ENCODE results near the gene OR11H6. TPM values are rescaled to one million over a fixed set of nuclear protein-coding genes. Genes with fewer than 3 reads are reported as not detected.
"Not testable (repeated sequence)": the region's sequence is repeated elsewhere in the genome, so short reads cannot be mapped to it uniquely, and the experiment has no call there.

The OR11H6 gene
- total and polyA plus RNA-seq, 2 donors (not counting 3 experiments of a cell fraction or from before 2014, with no cell fraction given), result not detected

DNA sequence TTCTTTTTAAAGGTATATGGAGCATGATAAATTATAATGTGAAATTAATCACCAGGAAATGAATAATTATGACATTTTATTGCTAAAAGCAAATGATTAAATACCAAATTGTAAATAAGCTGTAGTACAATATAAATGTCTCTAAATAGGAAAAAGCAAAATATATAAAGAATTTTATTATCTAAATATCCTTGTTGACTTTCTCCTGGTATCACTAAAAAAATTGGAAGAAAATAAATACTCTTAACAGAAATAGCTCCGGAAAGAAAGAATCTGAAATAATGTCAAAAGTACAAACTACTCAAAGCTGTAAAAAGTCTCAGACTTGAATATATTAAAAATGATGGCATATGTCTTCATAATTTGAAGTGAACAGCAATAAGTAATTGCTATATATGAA, 5.2 kb downstream of the OR11H6 start, which contains the start of gene OR11H7:
Gene OR11H7 (plus strand): TSS at position 301 of the 400 bp plus-strand sequence.
- dilution Hi-C loops (cut with MboI; ENCODE audit: extremely low pct_ligation_motif_present, low sequenced_read_pairs), result no loop called here
- intact Hi-C loops (cut with micrococcal nuclease), result no loop called here

DNA sequence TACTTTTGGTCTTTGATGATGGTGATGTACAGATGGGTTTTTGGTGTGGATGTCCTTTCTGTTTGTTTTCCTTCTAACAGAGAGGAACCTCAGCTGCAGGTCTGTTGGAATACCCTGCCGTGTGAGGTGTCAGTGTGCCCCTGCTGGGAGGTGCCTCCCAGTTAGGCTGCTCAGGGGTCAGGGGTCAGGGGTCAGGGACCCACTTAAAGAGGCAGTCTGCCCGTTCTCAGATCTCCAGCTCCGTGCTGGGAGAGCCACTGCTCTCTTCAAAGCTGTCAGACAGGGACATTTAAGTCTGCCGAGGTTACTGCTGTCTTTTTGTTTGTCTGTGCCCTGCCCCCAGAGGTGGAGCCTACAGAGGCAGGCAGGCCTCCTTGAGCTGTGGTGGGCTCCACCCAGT, 11.9 kb downstream of the OR11H6 start:
- DNase-seq (ENCODE audit: low read depth, low spot score); H4K20me1 ChIP-seq (replicated peaks; ENCODE audit: control insufficient read depth, extremely low read depth, insufficient read depth, low read length); H3K4me3 ChIP-seq (replicated peaks in 1 of 3; ENCODE audit: insufficient read depth in 1 of 3, low read depth in 1 of 3, low read length in 3 of 3); BruUV-seq (replicated peaks); H3K9me3 ChIP-seq (replicated peaks; ENCODE audit: control insufficient read depth, insufficient read depth, low read length); dilution Hi-C loops (cut with MboI; ENCODE audit: extremely low pct_ligation_motif_present, low sequenced_read_pairs); H3K4me1 ChIP-seq (ENCODE audit: control insufficient read depth, extremely low read depth, insufficient read depth, low read length); H3K27me3 ChIP-seq (ENCODE audit: control insufficient read depth in 2 of 2, insufficient read depth in 2 of 2, low read length in 2 of 2); H3K9me1 ChIP-seq (replicated peaks; ENCODE audit: control insufficient read depth, extremely low read depth, insufficient read depth, low read length); H3K9ac ChIP-seq (replicated peaks; ENCODE audit: extremely low read depth, insufficient read depth, low read length); H3K27ac ChIP-seq (ENCODE audit: insufficient read depth, low read depth, low read length); H3K4me2 ChIP-seq (ENCODE audit: insufficient read depth, low read length); H2AFZ ChIP-seq (ENCODE audit: low read depth, low read length); FAIRE-seq; CTCF ChIA-PET; H3K36me3 ChIP-seq (ENCODE audit: control insufficient read depth in 2 of 2, extremely low read depth in 1 of 2, insufficient read depth in 2 of 2, low read length in 2 of 2); POLR2A ChIA-PET; intact Hi-C loops (cut with micrococcal nuclease); H3K79me2 ChIP-seq (ENCODE audit: control insufficient read depth, insufficient read depth, low read length): not testable (repeated sequence)

More for the DNA sequence above, 5.2 kb downstream of the OR11H6 start, which contains the start of gene OR11H7:
- TF ChIP-seq POLR2A (IDR thresholded peaks at IDR 0.05; ENCODE audit: low read depth, low read length) (no peak), EZH2 (IDR thresholded peaks at IDR 0.05; ENCODE audit: borderline replicate concordance, low read depth, low read length, severe bottlenecking) (no peak), POLR2AphosphoS5 (IDR thresholded peaks at IDR 0.05; ENCODE audit: insufficient read depth, low read depth, low read length) (no peak), JUN (IDR thresholded peaks at IDR 0.05; ENCODE audit: borderline replicate concordance, insufficient read depth, insufficient read length, low read depth) (no peak), GATA2 (IDR thresholded peaks at IDR 0.05; ENCODE audit: insufficient read depth, insufficient read length, low read depth, low read length) (no peak), MYC (IDR thresholded peaks at IDR 0.05; ENCODE audit: low read depth, low read length) (no peak), FOS (IDR thresholded peaks at IDR 0.05; ENCODE audit: borderline replicate concordance, insufficient read depth, low read length) (no peak)
- TF ChIP-seq, protein P1, sequence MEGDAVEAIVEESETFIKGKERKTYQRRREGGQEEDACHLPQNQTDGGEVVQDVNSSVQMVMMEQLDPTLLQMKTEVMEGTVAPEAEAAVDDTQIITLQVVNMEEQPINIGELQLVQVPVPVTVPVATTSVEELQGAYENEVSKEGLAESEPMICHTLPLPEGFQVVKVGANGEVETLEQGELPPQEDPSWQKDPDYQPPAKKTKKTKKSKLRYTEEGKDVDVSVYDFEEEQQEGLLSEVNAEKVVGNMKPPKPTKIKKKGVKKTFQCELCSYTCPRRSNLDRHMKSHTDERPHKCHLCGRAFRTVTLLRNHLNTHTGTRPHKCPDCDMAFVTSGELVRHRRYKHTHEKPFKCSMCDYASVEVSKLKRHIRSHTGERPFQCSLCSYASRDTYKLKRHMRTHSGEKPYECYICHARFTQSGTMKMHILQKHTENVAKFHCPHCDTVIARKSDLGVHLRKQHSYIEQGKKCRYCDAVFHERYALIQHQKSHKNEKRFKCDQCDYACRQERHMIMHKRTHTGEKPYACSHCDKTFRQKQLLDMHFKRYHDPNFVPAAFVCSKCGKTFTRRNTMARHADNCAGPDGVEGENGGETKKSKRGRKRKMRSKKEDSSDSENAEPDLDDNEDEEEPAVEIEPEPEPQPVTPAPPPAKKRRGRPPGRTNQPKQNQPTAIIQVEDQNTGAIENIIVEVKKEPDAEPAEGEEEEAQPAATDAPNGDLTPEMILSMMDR (IDR thresholded peaks at IDR 0.05; ENCODE audit: extremely low read depth in 1 of 2, insufficient read depth in 1 of 2, low read depth in 1 of 2, low read length in 2 of 2), result no peak
- TF ChIP-seq, protein P2, sequence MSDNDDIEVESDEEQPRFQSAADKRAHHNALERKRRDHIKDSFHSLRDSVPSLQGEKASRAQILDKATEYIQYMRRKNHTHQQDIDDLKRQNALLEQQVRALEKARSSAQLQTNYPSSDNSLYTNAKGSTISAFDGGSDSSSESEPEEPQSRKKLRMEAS (IDR thresholded peaks at IDR 0.05; ENCODE audit: insufficient read depth, insufficient read length), result no peak
- Histone ChIP-seq H3K4me2 (ENCODE audit: insufficient read depth, low read length) (no peak within 1 kb of the TSS), H3K4me1 (ENCODE audit: control insufficient read depth, extremely low read depth, insufficient read depth, low read length) (no peaks in the 10 kb centered on the region), H3K27ac (ENCODE audit: insufficient read depth, low read depth, low read length) (no peak within 1 kb of the TSS), H3K79me2 (ENCODE audit: control insufficient read depth, insufficient read depth, low read length) (no peaks in the 10 kb centered on the region), H3K36me3 (ENCODE audit: control insufficient read depth in 2 of 2, extremely low read depth in 1 of 2, insufficient read depth in 2 of 2, low read length in 2 of 2) (no peaks in the 10 kb centered on the region), H3K9me3 (replicated peaks; ENCODE audit: control insufficient read depth, insufficient read depth, low read length) (peaks cover 3% of the 10 kb centered on the region), H3K9ac (replicated peaks; ENCODE audit: extremely low read depth, insufficient read depth, low read length) (no peak within 1 kb of the TSS), H4K20me1 (replicated peaks; ENCODE audit: control insufficient read depth, extremely low read depth, insufficient read depth, low read length) (no peaks in the 10 kb centered on the region), H2AFZ (ENCODE audit: low read depth, low read length) (no peak within 1 kb of the TSS), H3K9me1 (replicated peaks; ENCODE audit: control insufficient read depth, extremely low read depth, insufficient read depth, low read length) (no peaks in the 10 kb centered on the region), H3K27me3 (ENCODE audit: control insufficient read depth in 2 of 2, insufficient read depth in 2 of 2, low read length in 2 of 2) (no peaks in the 10 kb centered on the region), H3K4me3 (replicated peaks in 1 of 3; ENCODE audit: insufficient read depth in 1 of 3, low read depth in 1 of 3, low read length in 3 of 3) (no peak within 1 kb of the TSS)
- no peak for FAIRE-seq
- no peak for DNase-seq (ENCODE audit: low read depth, low spot score)
- BruUV-seq (replicated peaks), result no TSS peak
- POLR2A ChIA-PET, result no interaction called here
- CTCF ChIA-PET, result no interaction called here
